HepG2 (cell line): ENCODE measurements around the gene AARS1. TPM values are rescaled to one million over a fixed set of nuclear protein-coding genes. Genes with fewer than 3 reads are reported as not detected.

Source experiments
- BRCA1 ChIP-seq: sonication (generic); formaldehyde crosslinking; IDR thresholded peaks from 2 replicates; pipeline ENCODE4 v1.4.0; 2020; ENCODE audit warnings: missing genetic modification reagents
- CBX5 ChIP-seq: sonication (generic); formaldehyde crosslinking; IDR thresholded peaks from 2 replicates; pipeline ENCODE4 v1.4.0; 2020; ENCODE audit warnings: missing genetic modification reagents, borderline replicate concordance
- GATA4 ChIP-seq: sonication (generic); IDR thresholded peaks from 2 replicates; pipeline ENCODE4 v1.6.1; 2016; ENCODE audit warnings: antibody characterized with exemption, low read depth, borderline replicate concordance
- HNF4G ChIP-seq, 2 experiments: sonication (generic) in 1 of 2; formaldehyde crosslinking in 1 of 2; IDR thresholded peaks; 2 replicates each; pipeline versions ENCODE4 v1.4.0 to v1.6.1; 2011 to 2020; ENCODE audit warnings: borderline replicate concordance in 2 of 2, low read depth in 2 of 2, mild to moderate bottlenecking in 2 of 2, low read length in 1 of 2, missing genetic modification reagents in 1 of 2, moderate library complexity in 1 of 2
- HNRNPLL ChIP-seq: fragments of 200-400 bp; formaldehyde crosslinking; IDR thresholded peaks from 2 replicates; pipeline ENCODE4 v1.6.1; 2017; ENCODE audit warnings: mild to moderate bottlenecking, low read depth, low read length; ENCODE audit not compliant: poor library complexity, severe bottlenecking
- MED8 ChIP-seq: sonication (generic); formaldehyde crosslinking; IDR thresholded peaks from 2 replicates; pipeline ENCODE4 v1.8.1; 2023; ENCODE audit warnings: mild to moderate bottlenecking, missing genetic modification reagents; ENCODE audit not compliant: insufficient replicate concordance
- POLR2AphosphoS5 ChIP-seq: IDR thresholded peaks from 2 replicates; pipeline ENCODE4 v1.6.1; 2012; ENCODE audit warnings: low read depth, low read length
- SRF ChIP-seq: IDR thresholded peaks from 2 replicates; pipeline ENCODE4 v1.6.1; 2011; ENCODE audit warnings: mild to moderate bottlenecking, low read depth, low read length, moderate library complexity
- ZFX ChIP-seq: sonication (generic); formaldehyde crosslinking; IDR thresholded peaks from 2 replicates; pipeline ENCODE4 v1.4.0; 2020; ENCODE audit warnings: mild to moderate bottlenecking, low read depth, missing genetic modification reagents, moderate library complexity
- ZNF180 ChIP-seq: sonication (generic); formaldehyde crosslinking; IDR thresholded peaks from 2 replicates; pipeline ENCODE4 v1.4.0; 2020; ENCODE audit warnings: low read depth, missing genetic modification reagents, borderline replicate concordance
- ZNF34 ChIP-seq: sonication (generic); formaldehyde crosslinking; IDR thresholded peaks from 2 replicates; pipeline ENCODE4 v1.4.0; 2020; ENCODE audit warnings: mild to moderate bottlenecking, missing genetic modification reagents, borderline replicate concordance
- ZNF614 ChIP-seq: IDR thresholded peaks from 2 replicates; pipeline ENCODE4 v1.6.1; 2018; ENCODE audit warnings: missing biosample characterization, missing genetic modification reagents, inconsistent platforms, borderline replicate concordance
- ZNF724P ChIP-seq: sonication (generic); formaldehyde crosslinking; IDR thresholded peaks from 2 replicates; pipeline ENCODE4 v1.8.0; 2022; ENCODE audit warnings: missing genetic modification reagents, borderline replicate concordance
- ZNF850 ChIP-seq: sonication (generic); formaldehyde crosslinking; conservative IDR thresholded peaks from 2 replicates; pipeline ENCODE4 v1.9.0; 2021; ENCODE audit warnings: mild to moderate bottlenecking, missing genetic modification reagents
- polyA plus RNA-seq, 8 experiments: library from polyadenylated mRNA; depleted of rRNA in 3 of 8; stranded (reverse) in 7 of 8; unstranded in 1 of 8; fragments of >200 nt; fragmentation: Illumina TruSeq in 4 of 8; extraction: Trizol in 4 of 8; gene quantifications; 2 replicates each; pipeline versions ENCODE4 v1.2.1 to v1.2.3, GENCODE V29; 2011 to 2016; ENCODE audit warnings: low read depth in 4 of 8, missing spikeins in 1 of 8, mixed read lengths in 1 of 8; ENCODE audit not compliant: insufficient read depth in 1 of 8
- total RNA-seq, 5 experiments: library from RNA; depleted of rRNA; stranded (reverse); fragments of >200 nt; fragmentation: Illumina TruSeq; extraction: Trizol; gene quantifications; 2 replicates each; pipeline ENCODE4 v1.2.3, GENCODE V29; 2016; ENCODE audit warnings: low read depth in 1 of 5
- TF ChIP-seq, protein P1 (sequence below): sonication (generic); formaldehyde crosslinking; IDR thresholded peaks from 2 replicates; pipeline ENCODE4 v1.4.0; 2020; ENCODE audit warnings: mild to moderate bottlenecking, low read depth, missing genetic modification reagents
- TF ChIP-seq, protein P2 (sequence below): sonication (generic); formaldehyde crosslinking; IDR thresholded peaks from 2 replicates; pipeline ENCODE4 v1.4.0; 2020; ENCODE audit warnings: mild to moderate bottlenecking, missing genetic modification reagents
- TF ChIP-seq, protein P3 (sequence below): sonication (generic); formaldehyde crosslinking; IDR thresholded peaks from 2 replicates; pipeline ENCODE4 v1.4.0; 2020; ENCODE audit warnings: missing genetic modification reagents, mild to moderate bottlenecking, borderline replicate concordance
- TF ChIP-seq, protein P4 (sequence below): sonication (generic); formaldehyde crosslinking; IDR thresholded peaks from 2 replicates; pipeline ENCODE4 v1.8.0; 2023; ENCODE audit warnings: mild to moderate bottlenecking, missing genetic modification reagents
- TF ChIP-seq, protein P5 (sequence below): sonication (generic); formaldehyde crosslinking; IDR thresholded peaks from 2 replicates; pipeline ENCODE4 v1.4.0; 2020; ENCODE audit warnings: missing genetic modification reagents, borderline replicate concordance
- TF ChIP-seq, protein P6 (sequence below): sonication (generic); formaldehyde crosslinking; IDR thresholded peaks from 2 replicates; pipeline ENCODE4 v1.8.0; 2022; ENCODE audit warnings: missing genetic modification reagents, low read depth, mild to moderate bottlenecking, borderline replicate concordance

The AARS1 gene
- total and polyA plus RNA-seq, 2 of the 13 experiments (the other 11 are each of a cell fraction or from before 2014, with no cell fraction given), result 107 to 132 TPM

DNA sequence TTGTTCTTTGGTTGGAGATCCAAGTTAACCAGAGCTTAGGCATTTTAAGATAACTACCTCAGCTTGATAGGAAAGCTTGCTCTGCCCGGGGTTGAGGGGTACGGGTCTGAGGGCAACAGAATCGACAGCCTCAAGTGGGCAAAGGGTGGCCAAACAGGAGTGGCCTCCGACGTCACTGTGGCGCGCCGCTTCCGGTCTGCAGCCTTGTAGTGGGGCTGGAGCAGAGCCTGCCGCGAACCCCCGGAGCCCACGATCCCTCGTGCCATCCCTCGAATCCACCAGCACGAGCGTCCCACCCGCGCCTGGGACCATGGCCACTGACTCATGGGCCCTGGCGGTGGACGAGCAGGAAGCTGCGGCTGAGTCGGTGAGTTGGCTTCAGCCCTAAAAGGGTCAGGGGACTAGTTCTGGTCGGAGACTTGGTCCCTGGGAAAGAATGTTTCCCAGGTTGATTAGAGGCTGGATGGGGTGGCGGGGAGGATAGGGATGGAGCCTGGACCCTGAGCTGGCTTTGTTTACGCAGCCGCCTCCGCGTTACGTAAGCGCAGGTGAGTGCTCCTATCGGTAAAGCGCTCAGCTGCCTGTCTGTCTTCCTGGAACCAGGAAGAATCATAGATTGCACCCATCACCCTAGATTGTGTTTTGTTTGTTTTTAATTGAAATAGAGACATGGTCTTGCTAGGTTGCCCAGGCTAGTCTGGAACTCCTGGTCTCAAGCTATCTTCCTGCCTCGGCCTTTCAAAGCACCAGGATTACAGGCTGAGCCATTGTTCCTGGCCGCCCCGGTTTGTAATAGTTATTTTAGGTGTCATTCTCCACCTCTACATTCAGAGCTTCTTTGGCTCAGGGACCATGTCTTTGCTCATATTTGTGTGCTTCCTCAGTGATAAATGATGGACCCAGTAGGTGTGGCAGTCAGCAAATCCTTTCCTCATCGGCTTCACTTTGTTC, 10.0 kb upstream of the AARS1 start, which contains the start of gene DDX19B (continued):
- TF ChIP-seq SRF, result peak; percentile 27
- TF ChIP-seq, protein P1, sequence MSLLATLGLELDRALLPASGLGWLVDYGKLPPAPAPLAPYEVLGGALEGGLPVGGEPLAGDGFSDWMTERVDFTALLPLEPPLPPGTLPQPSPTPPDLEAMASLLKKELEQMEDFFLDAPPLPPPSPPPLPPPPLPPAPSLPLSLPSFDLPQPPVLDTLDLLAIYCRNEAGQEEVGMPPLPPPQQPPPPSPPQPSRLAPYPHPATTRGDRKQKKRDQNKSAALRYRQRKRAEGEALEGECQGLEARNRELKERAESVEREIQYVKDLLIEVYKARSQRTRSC (CRISPR knock-in tag), result no peak
- TF ChIP-seq, protein P2, sequence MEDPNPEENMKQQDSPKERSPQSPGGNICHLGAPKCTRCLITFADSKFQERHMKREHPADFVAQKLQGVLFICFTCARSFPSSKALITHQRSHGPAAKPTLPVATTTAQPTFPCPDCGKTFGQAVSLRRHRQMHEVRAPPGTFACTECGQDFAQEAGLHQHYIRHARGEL (CRISPR knock-in tag), result no peak; the same call in 1 of the 2 replicates
- TF ChIP-seq, protein P3, sequence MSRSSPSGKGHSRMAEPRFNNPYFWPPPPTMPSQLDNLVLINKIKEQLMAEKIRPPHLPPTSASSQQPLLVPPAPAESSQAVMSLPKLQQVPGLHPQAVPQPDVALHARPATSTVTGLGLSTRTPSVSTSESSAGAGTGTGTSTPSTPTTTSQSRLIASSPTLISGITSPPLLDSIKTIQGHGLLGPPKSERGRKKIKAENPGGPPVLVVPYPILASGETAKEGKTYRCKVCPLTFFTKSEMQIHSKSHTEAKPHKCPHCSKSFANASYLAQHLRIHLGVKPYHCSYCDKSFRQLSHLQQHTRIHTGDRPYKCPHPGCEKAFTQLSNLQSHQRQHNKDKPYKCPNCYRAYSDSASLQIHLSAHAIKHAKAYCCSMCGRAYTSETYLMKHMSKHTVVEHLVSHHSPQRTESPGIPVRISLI, result peak; percentile 41; the same call in 1 of the 2 replicates
- TF ChIP-seq, protein P4, sequence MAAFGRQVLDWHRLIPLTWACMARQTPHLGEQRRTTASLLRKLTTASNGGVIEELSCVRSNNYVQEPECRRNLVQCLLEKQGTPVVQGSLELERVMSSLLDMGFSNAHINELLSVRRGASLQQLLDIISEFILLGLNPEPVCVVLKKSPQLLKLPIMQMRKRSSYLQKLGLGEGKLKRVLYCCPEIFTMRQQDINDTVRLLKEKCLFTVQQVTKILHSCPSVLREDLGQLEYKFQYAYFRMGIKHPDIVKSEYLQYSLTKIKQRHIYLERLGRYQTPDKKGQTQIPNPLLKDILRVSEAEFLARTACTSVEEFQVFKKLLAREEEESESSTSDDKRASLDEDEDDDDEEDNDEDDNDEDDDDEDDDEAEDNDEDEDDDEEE (CRISPR knock-in tag), result 0 out of 2 replicates have a peak, but pooled peaks have one; percentile 14
- TF ChIP-seq ZNF614 (CRISPR knock-in tag), result peak; percentile 90
- TF ChIP-seq ZNF34 (CRISPR knock-in tag), result peak; percentile 94
- no peak for TF ChIP-seq ZNF180
- peak; percentile 95 for TF ChIP-seq POLR2AphosphoS5
- peak; percentile 76 for TF ChIP-seq ZFX (CRISPR knock-in tag)
- peak; percentile 77; the same call in 1 of the 2 replicates for TF ChIP-seq CBX5
- no peak for TF ChIP-seq BRCA1 (CRISPR knock-in tag)
- TF ChIP-seq GATA4, result peak; percentile 72; the same call in 1 of the 2 replicates
- TF ChIP-seq, protein P5, sequence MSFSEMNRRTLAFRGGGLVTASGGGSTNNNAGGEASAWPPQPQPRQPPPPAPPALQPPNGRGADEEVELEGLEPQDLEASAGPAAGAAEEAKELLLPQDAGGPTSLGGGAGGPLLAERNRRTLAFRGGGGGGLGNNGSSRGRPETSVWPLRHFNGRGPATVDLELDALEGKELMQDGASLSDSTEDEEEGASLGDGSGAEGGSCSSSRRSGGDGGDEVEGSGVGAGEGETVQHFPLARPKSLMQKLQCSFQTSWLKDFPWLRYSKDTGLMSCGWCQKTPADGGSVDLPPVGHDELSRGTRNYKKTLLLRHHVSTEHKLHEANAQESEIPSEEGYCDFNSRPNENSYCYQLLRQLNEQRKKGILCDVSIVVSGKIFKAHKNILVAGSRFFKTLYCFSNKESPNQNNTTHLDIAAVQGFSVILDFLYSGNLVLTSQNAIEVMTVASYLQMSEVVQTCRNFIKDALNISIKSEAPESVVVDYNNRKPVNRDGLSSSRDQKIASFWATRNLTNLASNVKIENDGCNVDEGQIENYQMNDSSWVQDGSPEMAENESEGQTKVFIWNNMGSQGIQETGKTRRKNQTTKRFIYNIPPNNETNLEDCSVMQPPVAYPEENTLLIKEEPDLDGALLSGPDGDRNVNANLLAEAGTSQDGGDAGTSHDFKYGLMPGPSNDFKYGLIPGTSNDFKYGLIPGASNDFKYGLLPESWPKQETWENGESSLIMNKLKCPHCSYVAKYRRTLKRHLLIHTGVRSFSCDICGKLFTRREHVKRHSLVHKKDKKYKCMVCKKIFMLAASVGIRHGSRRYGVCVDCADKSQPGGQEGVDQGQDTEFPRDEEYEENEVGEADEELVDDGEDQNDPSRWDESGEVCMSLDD, result no peak
- TF ChIP-seq ZNF850 (CRISPR knock-in tag), result no peak
- peak; percentile 61 for TF ChIP-seq HNRNPLL
- TF ChIP-seq, protein P6, sequence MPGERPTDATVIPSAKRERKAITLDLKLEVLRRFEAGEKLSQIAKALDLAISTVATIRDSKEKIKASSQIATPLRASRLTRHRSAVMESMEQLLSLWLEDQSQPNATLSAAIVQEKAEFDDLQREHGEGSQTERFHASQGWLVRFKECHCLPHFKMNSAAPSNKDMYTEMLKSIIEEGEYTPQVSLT (CRISPR knock-in tag), result no peak
- TF ChIP-seq MED8, result peak; percentile 92
- TF ChIP-seq ZNF724P (CRISPR knock-in tag), result peak; percentile 98
- TF ChIP-seq HNF4G (IDR thresholded peaks at IDR 0.05; ENCODE audit: borderline replicate concordance, low read depth, low read length), result peak; percentile 58; the same call in 1 of the 2 replicates
- peak; percentile 75; the same call in 1 of the 2 replicates for TF ChIP-seq HNF4G (CRISPR knock-in tag; IDR thresholded peaks at IDR 0.05; ENCODE audit: borderline replicate concordance, low read depth)
